ENCODE results near the gene KRT76.
"Not testable (repeated sequence)": the region's sequence is repeated elsewhere in the genome, so short reads cannot be mapped to it uniquely, and the experiment has no call there.

KRT76 gene

DNA sequence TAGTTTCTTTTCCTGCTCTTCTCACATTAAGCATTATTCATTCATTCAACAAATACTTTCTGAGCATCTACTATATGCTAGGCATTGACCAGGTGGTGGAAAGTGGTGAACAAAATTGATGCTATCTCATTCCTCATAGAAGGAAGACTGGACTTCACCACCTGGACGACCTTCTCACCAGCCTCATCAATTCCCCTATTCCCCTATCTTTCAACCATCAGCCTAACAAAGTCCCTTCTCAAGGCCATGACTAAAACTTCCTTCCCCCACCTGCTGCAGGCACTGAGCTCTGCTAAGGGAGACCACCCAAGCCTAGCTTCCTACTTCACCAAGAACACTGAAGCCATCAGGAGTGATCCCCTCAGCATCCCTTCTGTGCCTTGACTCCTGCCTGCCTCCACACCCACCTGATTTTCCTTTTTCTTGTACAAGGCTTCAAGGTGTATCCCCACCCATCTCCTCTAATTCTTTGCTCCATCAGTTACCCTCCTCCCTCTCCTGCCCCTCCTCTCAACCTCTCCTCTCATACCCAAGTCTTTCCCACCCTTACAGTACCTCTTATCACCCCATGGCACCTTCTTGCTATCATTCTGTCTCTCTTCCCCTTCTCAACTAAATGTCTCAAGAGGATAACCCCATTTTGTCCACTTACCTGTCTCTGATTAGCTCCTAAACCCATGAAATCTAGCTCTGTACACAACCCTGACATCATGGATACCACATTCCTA, 19.5 kb downstream of the KRT76 start:
- no peak overlapping the region for H3K4me3 ChIP-seq (ENCODE audit: low read depth, low read length)
- TF ChIP-seq, protein P1, sequence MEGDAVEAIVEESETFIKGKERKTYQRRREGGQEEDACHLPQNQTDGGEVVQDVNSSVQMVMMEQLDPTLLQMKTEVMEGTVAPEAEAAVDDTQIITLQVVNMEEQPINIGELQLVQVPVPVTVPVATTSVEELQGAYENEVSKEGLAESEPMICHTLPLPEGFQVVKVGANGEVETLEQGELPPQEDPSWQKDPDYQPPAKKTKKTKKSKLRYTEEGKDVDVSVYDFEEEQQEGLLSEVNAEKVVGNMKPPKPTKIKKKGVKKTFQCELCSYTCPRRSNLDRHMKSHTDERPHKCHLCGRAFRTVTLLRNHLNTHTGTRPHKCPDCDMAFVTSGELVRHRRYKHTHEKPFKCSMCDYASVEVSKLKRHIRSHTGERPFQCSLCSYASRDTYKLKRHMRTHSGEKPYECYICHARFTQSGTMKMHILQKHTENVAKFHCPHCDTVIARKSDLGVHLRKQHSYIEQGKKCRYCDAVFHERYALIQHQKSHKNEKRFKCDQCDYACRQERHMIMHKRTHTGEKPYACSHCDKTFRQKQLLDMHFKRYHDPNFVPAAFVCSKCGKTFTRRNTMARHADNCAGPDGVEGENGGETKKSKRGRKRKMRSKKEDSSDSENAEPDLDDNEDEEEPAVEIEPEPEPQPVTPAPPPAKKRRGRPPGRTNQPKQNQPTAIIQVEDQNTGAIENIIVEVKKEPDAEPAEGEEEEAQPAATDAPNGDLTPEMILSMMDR (IDR thresholded peaks at IDR 0.05; ENCODE audit: borderline replicate concordance, insufficient read depth, low read depth, low read length) = no peak

DNA sequence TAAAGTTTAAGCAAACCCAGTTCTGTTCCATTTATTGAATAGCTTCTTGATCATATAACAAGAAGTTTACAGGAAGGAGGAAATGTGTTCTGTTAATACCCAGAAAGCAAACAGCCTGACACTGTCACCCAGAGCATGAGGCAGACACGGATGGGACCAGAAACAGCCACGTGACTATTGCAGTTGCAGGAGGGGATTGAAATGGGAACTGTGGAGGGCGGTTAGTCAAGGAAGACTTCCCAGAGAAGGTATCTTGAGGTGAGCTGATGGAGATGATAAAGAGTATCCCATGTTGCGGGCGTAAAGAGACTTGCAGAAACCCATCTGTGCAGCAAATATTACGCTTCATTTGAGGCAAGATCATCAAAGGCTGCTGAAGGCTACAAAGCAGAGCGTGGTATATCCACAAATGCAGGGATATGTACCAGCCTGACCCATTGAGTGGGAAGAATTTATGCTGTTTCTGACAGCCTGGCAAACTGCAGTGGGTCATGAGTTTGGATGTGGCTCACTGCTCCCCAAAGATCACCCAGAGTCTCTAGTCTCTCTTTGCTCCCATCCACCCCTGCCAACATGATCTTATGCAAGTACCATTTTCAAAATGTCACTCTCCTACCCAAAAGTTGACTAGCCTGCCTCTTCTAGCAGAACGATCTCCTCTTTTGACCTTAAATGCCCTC, 20.7 kb downstream of the KRT76 start:
- no peak overlapping the region for H3K4me3 ChIP-seq (ENCODE audit: low read depth, low read length)
- TF ChIP-seq, protein P1 (IDR thresholded peaks at IDR 0.05; ENCODE audit: borderline replicate concordance, insufficient read depth, low read depth, low read length) = no peak

DNA sequence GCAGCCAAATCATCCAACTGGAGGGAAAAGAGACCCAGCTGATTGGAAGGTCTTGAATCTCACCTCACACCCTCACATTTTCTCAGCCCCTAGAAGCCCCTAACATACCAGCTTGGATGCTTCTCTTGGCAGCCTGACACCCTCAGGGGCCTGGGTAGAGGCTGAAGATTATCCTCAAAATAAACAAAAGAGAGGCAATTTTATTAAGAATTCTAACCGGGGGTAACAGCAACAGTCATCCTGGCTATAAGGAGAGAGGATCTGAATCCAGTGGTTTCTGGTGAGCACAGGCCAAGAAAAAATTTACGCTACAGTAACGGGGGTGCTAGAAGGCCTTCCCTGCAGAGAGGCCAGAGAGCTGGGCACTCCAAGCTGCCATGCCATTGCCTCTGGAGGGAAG, 21.6 kb downstream of the KRT76 start:
- TF ChIP-seq, protein P1 (IDR thresholded peaks at IDR 0.05; ENCODE audit: borderline replicate concordance, insufficient read depth, low read depth, low read length) = no peak
- no peak overlapping the region for H3K4me3 ChIP-seq (ENCODE audit: low read depth, low read length)

DNA sequence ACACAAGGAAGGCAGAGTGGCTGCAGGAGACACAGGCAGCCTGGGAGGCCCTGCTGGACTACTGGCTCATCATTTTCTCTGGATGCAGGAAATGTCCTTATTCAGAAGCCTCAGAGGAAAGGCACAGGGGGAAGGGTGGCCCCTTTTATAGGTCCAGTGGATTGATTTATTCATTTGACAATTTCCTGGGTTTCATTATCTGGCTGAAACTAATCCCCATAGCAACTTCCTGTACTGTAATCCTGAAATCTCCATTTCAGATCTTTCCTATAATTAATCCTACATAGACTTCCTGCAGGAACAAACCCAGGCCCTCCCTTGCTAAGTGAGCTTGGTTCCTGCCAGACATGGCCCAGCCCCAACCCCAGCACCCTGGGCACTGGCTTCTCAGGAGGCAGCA, 23.0 kb downstream of the KRT76 start:
- TF ChIP-seq, protein P1 (IDR thresholded peaks at IDR 0.05; ENCODE audit: borderline replicate concordance, insufficient read depth, low read depth, low read length) = no peak
- H3K4me3 ChIP-seq (ENCODE audit: low read depth, low read length) = no peak overlapping the region

DNA sequence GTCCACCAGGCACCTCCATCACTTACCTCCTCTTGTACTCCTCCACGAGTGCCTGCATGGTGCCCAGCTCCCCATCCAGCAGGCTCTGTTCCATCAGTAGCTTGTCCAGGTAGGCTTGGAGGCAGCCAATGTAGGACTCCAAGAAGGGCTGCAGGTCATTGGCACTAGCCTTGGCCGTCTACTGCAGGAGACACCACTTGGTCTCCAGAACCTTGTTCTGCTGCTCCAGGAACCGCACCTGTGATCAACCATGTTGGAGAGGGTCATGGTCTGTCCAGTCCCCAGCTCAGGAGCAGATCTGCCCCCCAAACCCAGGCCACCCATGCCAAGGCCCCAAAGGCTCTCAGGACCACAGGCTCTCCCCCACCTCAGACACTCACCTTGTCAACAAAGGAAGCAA, 23.9 kb downstream of the KRT76 start:
- TF ChIP-seq, protein P1 (IDR thresholded peaks at IDR 0.05; ENCODE audit: borderline replicate concordance, insufficient read depth, low read depth, low read length) = no peak
- no peak overlapping the region for H3K4me3 ChIP-seq (ENCODE audit: low read depth, low read length)

DNA sequence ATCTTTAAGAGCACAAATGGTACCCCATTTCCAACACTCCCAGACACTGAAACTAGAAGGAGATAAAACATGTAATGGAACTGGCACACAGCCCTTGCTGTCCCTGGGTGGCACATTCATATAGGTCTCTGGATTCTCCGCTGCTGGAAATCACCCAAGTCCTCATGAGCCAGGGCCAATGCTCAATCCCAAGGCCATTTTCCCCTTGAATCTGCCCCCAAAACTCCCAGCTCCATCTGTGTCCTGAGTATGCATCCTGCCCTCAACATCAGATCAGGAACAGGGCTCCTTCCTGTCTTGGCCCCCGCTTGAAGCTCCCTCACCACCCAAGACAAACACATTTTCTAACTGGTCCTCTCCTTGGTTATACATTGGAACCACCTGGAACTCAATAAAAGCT, 24.6 kb downstream of the KRT76 start:
- TF ChIP-seq, protein P1 (IDR thresholded peaks at IDR 0.05; ENCODE audit: borderline replicate concordance, insufficient read depth, low read depth, low read length) = no peak
- H3K4me3 ChIP-seq (ENCODE audit: low read depth, low read length) = no peak overlapping the region

DNA sequence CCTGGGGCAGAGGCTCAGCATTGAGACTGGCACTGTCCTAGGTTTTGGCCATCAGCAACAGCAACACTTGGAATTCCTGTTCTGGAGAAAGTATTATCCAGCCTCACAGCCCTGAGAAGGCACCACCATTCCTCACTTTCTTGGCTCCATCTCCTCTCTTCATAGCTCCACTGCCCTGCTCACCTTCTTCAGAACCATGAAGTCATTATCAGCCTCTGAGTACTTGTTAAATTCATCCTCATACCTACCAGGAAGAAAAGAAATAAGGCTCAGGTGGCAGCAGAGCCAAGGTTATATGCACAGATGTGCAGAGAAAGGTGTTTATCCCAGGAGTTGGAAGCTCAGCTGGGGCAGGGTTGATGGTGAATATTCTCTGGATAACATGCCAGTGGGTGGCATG, 25.4 kb downstream of the KRT76 start:
- no peak overlapping the region for H3K4me3 ChIP-seq (ENCODE audit: low read depth, low read length)

DNA sequence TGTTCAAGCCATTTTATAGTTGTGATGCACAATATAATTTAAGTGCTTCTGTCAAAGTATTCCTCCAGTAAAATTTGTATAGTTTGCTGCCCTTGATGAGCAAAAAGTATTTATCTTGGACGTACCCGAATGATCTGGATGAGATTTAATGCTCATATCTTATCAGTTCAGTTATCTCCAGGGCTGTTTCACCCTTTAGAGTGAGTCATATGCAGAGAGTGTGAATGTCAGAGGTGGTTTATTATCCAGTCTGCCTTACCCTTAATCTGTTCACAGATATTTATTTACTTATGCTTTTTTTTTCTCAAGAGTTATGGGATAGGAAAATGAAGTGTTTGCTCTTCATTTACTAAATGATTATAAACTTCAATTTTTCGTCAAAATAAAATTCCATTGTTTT, 26.6 kb downstream of the KRT76 start:
- H3K4me3 ChIP-seq (ENCODE audit: low read depth, low read length) = not testable (repeated sequence)

More for the DNA sequence above, 25.4 kb downstream of the KRT76 start:
- TF ChIP-seq, protein P1 (IDR thresholded peaks at IDR 0.05; ENCODE audit: borderline replicate concordance, insufficient read depth, low read depth, low read length) = no peak
